Hematopoietic multipotent progenitor cell treated with erythropoietin and hydrocortisone succinate and interleukin-3 and kit ligand, for 17 days (in vitro differentiated cells): Measurements from ENCODE around the gene TBC1D10A.

Source experiments
- DNase-seq: peaks from one replicate; pipeline ENCODE4 v3.0.0-alpha.2; 2015; ENCODE audit warnings: low spot score

TBC1D10A gene

GRCh38 chr22:30326706-30327362 lies at the start of gene TBC1D10A:
TSS of gene TBC1D10A (minus strand) at chr22:30326941. CDS start at chr22:30326881, 60 bp downstream.
- DNase-seq, result peak; percentile 94

GRCh38 chr22:30375312-30375849 lies 48.6 kb upstream of the TBC1D10A start:
- no peak for DNase-seq

- DNase-seq, result no peak
Observed at GRCh38 chr22:30373331-30374325, 46.9 kb upstream of the TBC1D10A start.

GRCh38 chr22:30372915-30373314 lies 46.2 kb upstream of the TBC1D10A start:
- no peak for DNase-seq

GRCh38 chr22:30371981-30372380 lies 45.2 kb upstream of the TBC1D10A start:
- no peak for DNase-seq

- no peak for DNase-seq
Observed at GRCh38 chr22:30371321-30371720, 44.6 kb upstream of the TBC1D10A start.

GRCh38 chr22:30370641-30371230 lies 44.0 kb upstream of the TBC1D10A start:
- no peak for DNase-seq

- DNase-seq, result no peak
Observed at GRCh38 chr22:30368420-30368819, 41.7 kb upstream of the TBC1D10A start.

GRCh38 chr22:30365891-30366290 lies 39.1 kb upstream of the TBC1D10A start:
- no peak for DNase-seq

GRCh38 chr22:30362651-30363281 lies 36.0 kb upstream of the TBC1D10A start:
- peak; percentile 79 for DNase-seq

- DNase-seq, result no peak
Observed at GRCh38 chr22:30361916-30362650, 35.3 kb upstream of the TBC1D10A start.

- no peak for DNase-seq
Observed at GRCh38 chr22:30358541-30358940, 31.8 kb upstream of the TBC1D10A start.

GRCh38 chr22:30357650-30358215 lies 31.0 kb upstream of the TBC1D10A start:
- DNase-seq, result no peak

- no peak for DNase-seq
Observed at GRCh38 chr22:30357236-30357570, 30.5 kb upstream of the TBC1D10A start.

- peak; percentile 91 for DNase-seq
Observed at GRCh38 chr22:30356449-30357235, 29.9 kb upstream of the TBC1D10A start, which contains the start of the genes CCDC157 and SF3A1. TSS of gene CCDC157 (plus strand) at chr22:30357007. CDS start at chr22:30366001, 8,994 bp downstream. TSS of gene SF3A1 (minus strand) at chr22:30356894. CDS start at chr22:30356792, 102 bp downstream.

GRCh38 chr22:30354644-30355043 lies 27.9 kb upstream of the TBC1D10A start:
- DNase-seq, result no peak

- DNase-seq, result no peak
Observed at GRCh38 chr22:30351226-30351625, 24.5 kb upstream of the TBC1D10A start.

GRCh38 chr22:30348809-30349208 lies 22.1 kb upstream of the TBC1D10A start:
- DNase-seq, result no peak

GRCh38 chr22:30348404-30348803 lies 21.7 kb upstream of the TBC1D10A start:
- DNase-seq, result no peak
